ENCODE data around the gene GGNBP2.

DNA sequence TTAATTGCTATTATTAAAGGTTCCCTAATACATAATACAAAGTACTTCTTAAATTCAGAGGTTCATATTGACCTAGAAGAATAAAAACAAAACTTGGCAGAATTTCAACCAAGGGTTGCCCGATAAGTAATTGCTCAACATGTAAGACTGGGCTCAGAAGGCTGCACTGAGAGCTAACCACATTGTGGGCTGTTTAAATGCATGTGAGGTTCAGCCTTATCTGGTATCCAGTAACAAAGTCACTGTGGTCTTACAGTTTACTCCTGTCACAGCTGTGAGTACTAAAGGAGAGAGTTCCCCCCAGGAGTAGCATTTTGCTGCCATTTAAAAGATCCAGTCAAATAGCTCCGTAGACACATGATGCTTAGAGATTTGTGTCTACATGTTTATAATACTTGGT is 45.4 kb downstream of the GGNBP2 start:
- no peak for TF ChIP-seq TARDBP (IDR thresholded peaks at IDR 0.05)
- TF ChIP-seq ARNT (IDR thresholded peaks at IDR 0.05), result no peak
- no peak for TF ChIP-seq FOXK2 (IDR thresholded peaks at IDR 0.05)
- no peak for TF ChIP-seq SP1 (IDR thresholded peaks at IDR 0.05)
- TF ChIP-seq, protein P1, sequence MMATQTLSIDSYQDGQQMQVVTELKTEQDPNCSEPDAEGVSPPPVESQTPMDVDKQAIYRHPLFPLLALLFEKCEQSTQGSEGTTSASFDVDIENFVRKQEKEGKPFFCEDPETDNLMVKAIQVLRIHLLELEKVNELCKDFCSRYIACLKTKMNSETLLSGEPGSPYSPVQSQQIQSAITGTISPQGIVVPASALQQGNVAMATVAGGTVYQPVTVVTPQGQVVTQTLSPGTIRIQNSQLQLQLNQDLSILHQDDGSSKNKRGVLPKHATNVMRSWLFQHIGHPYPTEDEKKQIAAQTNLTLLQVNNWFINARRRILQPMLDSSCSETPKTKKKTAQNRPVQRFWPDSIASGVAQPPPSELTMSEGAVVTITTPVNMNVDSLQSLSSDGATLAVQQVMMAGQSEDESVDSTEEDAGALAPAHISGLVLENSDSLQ (IDR thresholded peaks at IDR 0.05), result no peak
- TF ChIP-seq CTBP1 (IDR thresholded peaks at IDR 0.05; ENCODE audit: borderline replicate concordance), result no peak
- TF ChIP-seq BHLHE40 (IDR thresholded peaks at IDR 0.05; ENCODE audit: borderline replicate concordance), result no peak
- TF ChIP-seq FOXM1 (IDR thresholded peaks at IDR 0.05; ENCODE audit: borderline replicate concordance), result no peak
- no peak for TF ChIP-seq ZNF384 (IDR thresholded peaks at IDR 0.05)
- TF ChIP-seq ELF4 (IDR thresholded peaks at IDR 0.05), result no peak
- TF ChIP-seq SUZ12 (IDR thresholded peaks at IDR 0.05), result no peak
- TF ChIP-seq FOXA1 (IDR thresholded peaks at IDR 0.05), result no peak
- no peak for TF ChIP-seq L3MBTL2 (conservative IDR thresholded peaks at IDR 0.05)

Data from HEK293T (cell line).